Astrocyte of the cerebellum (primary cell): Measurements from ENCODE around the gene PFN1.

Experiments
- DNase-seq: peaks from one replicate; pipeline ENCODE4 v3.0.0-alpha.2; 2011; ENCODE audit warnings: low read depth
- H3K4me3 ChIP-seq: 2 replicates; pipeline ENCODE4 v1.5.1; 2011; ENCODE audit warnings: mild to moderate bottlenecking, low read depth, low read length, moderate library complexity
- in situ Hi-C: cut with HindIII; loops from 2 replicates; pipeline ENCODE4 v1.10.0; 2017; ENCODE audit warnings: low sequenced_read_pairs
- TF ChIP-seq, protein P1 (sequence below): IDR thresholded peaks from 2 replicates; pipeline ENCODE4 v1.5.1; 2012; ENCODE audit warnings: low read length, low read depth, moderate library complexity, mild to moderate bottlenecking; ENCODE audit errors: missing control alignments

PFN1 gene

DNA sequence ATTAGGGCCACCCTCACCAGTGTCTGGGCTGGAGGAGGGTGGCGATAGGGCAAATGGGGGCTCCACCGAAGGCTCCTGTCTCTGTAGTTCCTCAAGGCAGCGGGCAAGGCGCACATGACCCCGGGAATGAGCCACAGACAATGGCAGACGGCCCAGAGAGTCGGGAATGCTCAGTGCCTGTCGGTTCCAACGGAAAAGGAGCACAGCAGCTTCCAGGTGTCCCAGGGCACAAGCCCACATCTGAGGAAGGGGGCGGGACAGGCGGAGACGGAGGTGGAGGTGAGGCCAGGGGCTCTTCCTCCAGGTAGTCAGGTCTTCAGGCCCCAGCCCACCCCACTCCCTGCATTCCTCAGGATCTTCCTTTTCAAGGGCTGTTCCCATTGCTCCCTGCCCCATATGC, 24.4 kb upstream of the PFN1 start:
- no peak for DNase-seq
- no peak overlapping the region for H3K4me3 ChIP-seq
- TF ChIP-seq, protein P1, sequence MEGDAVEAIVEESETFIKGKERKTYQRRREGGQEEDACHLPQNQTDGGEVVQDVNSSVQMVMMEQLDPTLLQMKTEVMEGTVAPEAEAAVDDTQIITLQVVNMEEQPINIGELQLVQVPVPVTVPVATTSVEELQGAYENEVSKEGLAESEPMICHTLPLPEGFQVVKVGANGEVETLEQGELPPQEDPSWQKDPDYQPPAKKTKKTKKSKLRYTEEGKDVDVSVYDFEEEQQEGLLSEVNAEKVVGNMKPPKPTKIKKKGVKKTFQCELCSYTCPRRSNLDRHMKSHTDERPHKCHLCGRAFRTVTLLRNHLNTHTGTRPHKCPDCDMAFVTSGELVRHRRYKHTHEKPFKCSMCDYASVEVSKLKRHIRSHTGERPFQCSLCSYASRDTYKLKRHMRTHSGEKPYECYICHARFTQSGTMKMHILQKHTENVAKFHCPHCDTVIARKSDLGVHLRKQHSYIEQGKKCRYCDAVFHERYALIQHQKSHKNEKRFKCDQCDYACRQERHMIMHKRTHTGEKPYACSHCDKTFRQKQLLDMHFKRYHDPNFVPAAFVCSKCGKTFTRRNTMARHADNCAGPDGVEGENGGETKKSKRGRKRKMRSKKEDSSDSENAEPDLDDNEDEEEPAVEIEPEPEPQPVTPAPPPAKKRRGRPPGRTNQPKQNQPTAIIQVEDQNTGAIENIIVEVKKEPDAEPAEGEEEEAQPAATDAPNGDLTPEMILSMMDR: no peak
- in situ Hi-C loops: no loop called here

DNA sequence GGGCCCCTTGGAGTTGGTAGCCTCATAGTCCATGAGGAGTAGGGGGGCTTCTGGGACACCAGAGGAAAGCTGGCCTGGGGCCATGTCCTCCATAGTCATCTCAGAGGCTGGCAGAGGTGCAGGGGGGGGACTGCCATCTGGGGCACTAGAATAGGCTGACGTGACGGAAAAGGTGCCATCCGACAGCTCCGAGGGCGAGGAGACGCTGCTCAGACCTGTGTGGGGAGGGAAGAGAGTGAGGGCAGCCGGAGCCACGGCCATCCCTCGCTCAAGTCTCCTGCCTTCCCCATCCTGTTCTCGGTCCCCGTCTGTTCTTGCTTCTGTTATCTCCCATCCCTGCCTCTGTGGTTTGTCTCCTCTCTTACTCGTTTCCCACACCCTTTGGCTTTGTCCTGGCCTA, 24.0 kb upstream of the PFN1 start:
- DNase-seq: no peak
- in situ Hi-C loops: no loop called here
- no peak overlapping the region for H3K4me3 ChIP-seq
- TF ChIP-seq, protein P1: no peak

DNA sequence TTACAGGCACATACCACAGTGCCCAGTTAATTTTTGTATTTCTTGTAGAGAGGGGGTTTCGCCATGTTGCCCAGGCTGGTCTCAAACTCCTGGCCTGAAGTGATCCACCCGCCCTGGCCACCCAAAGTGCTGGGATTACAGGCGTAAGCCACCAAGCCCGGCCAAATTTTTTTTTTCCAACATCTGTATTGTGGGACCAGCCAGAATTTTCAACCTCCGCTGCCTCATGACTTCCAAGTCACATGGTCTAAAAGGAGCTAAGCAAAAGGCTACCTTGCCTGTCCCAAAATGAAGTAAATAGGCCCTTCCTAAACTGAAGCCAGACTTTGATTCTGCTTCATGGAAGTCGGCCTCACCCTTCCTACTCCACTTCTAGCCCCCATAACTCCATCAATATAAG, 23.5 kb upstream of the PFN1 start:
- no peak overlapping the region for H3K4me3 ChIP-seq
- in situ Hi-C loops: no loop called here
- DNase-seq: no peak
- TF ChIP-seq, protein P1: no peak

DNA sequence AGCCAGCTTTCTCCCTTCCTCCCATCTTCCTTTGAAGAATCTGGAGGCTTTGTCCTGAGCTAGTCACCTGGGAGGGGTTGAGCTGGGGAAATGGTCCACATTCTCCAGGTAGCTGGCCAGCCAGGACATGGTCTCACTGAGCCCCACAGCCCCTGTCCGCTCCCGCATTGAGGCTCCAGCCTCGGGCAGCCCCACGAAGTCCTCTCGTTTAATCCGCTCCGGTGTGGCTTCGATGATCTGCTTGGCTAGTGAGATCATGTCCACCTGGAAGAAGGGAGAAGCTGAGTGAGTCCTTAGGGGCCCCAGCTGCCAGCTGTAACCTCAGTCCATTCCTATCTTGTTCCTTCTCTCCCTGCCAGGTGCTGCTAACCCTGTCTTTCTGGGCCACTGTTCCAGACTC, 21.9 kb upstream of the PFN1 start:
- DNase-seq: no peak
- TF ChIP-seq, protein P1: no peak
- no peak overlapping the region for H3K4me3 ChIP-seq
- in situ Hi-C loops: no loop called here

DNA sequence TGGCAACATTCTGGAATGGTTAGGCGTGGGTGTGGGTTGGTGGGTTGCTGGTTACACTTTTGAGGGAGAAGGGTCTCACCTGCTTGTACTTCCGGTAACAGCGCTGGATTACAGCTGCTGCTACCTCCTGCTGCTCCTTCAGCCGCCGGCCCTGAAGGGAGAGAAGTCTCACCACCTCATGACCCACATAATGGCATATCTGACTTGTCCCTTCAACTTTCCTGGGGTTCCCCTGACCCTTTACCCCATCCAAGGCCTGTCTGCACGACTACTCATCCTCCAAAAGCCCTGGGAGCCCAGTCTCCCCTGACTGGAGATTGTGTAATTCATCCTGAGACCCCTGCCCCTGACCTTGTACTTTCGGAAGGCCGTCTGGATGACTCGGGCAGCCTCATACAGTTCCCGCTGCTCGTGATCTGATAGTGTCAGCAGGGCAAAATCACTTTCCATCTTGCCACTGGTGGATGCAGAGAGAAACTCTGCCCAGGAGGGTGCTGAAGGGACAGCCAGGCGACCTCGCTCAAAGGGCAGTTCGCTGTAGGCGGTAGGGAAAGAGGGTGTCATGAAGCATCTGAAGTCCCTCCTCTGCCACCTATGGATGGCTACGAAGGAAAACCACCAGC, 21.3 kb upstream of the PFN1 start:
- no peak for DNase-seq
- TF ChIP-seq, protein P1: no peak
- in situ Hi-C loops: no loop called here
- peak overlapping the region; percentile 76 for H3K4me3 ChIP-seq

DNA sequence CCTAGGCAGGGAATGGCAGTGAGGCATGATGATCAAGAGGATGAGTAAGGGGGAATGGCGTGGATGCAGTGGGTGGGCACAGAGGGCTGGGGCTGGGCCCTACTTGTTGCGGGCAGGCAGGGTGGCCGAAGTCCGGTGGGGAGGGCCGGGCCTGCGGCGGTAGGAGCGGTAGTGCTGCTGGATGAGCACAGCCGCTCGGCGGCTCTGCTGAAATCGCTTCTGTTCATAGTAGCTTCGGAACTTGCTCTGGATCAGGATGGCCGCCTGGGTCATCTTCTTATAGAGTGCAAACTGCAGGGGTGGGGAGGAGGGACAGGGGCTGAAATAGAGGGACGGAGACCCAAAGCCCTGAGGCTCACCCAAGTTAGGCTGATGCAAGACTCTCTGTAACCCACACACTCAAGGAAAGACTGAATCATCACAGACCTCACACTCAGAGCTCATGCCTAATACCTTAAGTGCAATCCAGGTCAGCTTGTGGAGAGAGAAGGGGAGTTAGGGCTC, 20.8 kb upstream of the PFN1 start:
- in situ Hi-C loops: no loop called here
- peak overlapping the region; percentile 76 for H3K4me3 ChIP-seq
- TF ChIP-seq, protein P1: no peak
- DNase-seq: peak; percentile 83

DNA sequence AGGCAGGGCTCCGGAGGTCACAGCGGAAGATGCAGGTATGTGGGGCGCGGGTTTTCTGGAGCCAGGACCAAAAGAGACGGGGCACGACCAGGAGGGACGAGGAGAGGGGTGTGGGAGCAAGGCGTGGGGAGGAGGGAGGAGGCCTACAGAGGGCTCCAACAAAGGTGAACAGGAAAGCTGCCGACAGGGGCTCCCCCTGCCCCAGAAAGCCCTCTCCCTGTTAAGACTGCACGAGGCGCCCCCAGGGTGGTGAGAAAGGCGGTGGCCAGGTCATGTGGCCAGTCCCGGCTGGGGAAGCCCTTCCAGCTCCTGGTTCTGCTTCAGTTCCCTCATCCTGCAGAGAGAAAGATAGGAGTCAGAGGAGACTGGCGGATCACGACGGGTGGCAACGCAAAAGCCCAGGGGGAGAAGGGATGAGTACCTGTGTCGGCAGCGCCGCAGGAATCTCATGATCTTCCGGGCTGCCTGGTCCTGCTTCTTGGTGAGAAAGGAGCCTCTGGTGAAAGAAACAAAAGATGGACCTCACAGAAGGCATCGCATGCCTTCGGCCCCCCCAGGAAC, 20.2 kb upstream of the PFN1 start:
- peak overlapping the region; percentile 76 for H3K4me3 ChIP-seq
- in situ Hi-C loops: no loop called here
- TF ChIP-seq, protein P1: no peak
- no peak for DNase-seq
